HG02571 (cell line): ENCODE results near the gene ACACA.

Experiments used
- ATAC-seq: cut with Tn5 transposase; IDR thresholded peaks from one replicate; pipeline ENCODE4 v1.9.1; 2021; ENCODE audit warnings: mild to moderate bottlenecking, moderate library complexity; ENCODE audit not compliant: unreplicated experiment

ACACA gene

DNA sequence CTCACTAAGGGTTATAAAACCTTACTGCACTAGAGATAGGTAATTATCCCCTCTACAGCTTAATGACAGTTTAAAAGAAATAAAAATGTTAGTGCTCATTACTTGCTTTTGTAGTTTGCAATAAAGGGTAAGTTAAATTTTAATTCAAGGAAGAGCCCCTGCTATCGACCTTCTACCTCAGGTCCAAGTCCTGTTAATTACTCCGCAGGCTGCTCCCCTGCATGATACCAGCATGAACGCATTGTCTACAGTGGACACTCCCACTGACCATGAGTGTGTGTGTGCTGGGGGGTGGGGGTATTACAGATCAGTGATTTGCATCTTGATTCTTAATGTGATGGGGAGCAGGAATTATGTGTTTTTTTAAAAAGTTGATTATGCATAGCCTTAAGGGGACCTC is 354.8 kb downstream of the ACACA start:
- ATAC-seq = no peak

DNA sequence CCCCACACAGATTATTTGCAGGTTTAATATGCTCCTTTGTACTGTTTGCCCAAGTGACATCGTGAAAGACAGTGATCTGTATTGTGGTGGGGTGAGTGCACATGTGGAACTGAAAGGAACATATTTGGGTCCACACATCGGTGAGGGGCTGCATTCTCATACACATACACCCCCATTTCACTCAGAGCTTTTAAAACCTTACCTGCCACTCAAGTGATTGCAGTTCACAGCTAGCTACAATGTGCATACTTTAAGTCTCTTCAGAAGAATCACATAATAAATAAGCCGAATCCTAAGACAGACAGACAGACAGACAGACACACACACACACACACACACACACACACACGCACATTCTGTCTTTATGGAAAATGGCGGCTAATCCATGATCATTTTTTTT is 355.3 kb downstream of the ACACA start:
- ATAC-seq = no peak

DNA sequence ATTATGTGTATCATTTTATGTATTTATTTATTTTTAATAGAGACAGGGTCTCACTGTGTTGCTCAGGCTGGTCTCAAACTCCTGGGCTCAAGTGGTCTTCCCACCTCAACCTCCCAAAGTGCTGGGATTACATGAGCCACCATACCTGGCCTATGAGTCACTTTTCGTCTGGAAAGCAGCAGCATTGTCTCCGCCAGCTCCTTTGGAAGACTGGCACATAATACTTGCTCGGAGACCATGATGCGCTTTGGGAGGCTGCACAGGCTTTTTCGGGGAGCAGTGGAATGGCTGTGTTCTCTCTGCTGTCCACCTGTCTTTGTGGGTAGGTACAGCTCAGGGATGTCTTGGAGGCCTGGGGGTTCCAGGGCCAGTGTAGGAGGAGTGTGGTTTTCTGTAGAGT is 355.7 kb downstream of the ACACA start:
- no peak for ATAC-seq

DNA sequence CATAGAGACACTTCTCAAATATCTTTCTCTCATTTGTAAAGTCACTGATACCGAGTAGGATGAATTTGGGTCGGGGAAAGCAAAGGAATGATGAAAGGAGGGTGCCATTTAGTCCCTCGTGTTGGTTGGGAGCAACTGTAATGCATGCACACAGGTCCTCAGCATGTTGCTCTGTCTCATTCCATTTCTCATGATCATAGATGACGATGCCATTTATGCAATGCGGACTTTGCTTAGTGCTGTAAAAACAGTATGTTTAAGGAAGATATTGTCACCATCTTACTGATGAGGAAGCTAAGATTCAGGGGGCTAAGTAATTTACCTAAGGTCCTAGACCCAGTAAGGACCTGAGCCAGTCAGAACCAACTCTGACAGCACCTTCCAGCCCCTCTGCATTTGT is 357.8 kb downstream of the ACACA start:
- ATAC-seq = no peak

DNA sequence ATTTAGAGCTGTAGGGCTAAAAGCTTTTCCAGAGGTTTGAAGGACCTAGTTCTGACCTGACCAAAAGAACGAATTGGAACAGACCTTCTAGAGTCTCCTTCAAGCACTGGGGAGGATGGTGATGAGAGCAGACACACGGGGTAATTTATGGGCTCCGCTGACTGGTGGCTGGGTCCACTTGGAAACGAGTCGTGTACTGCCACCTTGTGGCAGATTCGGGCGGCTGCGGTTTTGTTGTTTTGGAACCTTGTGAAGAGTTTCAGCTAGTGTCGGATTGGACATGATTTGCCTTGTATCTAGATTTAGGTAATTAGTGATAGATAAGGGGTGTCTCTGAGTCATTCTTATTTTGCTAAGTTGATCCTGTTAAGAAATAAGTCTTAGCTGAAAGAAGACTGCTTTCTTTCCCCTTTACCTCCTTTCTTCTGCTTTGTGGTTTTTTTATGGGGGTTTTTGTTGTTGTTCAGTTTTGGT is 359.0 kb downstream of the ACACA start:
- no peak for ATAC-seq

DNA sequence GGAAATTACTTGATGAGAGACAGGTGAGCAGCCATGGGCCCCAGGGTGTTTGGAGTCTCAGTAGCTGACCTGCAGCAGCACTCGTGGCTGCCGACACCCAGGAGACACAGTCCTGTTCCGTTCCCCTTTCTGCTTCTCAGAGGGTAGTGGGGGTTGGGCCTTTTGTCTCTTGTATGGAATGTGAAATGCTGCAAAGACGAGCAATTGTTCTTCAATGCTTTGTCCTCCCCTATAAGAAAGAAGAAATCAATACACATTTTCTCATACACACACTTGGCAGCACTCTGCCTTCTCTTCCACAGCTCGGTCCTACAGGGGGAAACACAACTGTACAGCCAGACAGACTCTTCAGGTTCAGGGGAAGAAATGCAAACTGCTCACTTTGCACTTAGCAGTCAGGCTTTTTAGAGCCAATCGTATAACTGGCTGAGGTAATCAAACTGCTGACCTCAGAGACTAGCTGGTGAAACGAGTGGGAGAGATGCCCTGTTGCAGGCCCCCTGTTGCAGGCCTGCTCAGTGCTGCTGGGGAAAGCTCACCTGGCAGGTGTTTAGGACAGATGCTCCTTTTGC is 361.2 kb downstream of the ACACA start:
- ATAC-seq = no peak

DNA sequence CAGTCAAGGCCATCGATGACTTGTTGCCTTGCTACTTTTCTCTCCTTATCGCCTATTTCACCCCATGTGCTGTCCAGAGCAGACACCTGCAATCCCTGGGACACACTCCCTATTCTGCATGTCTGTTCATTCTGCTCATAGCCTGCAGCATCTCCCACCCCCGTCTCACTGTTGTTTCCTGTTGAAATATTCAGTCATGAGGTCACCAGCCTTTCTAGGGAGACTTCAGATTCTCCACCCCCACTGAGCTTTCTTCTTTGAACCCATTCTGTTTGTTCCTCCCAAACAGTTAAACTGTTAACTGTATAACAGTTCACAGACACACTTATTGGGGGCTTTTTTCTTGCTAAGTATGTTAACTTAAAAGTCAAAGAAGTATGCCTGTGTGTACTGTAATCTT is 363.4 kb downstream of the ACACA start:
- ATAC-seq = no peak

DNA sequence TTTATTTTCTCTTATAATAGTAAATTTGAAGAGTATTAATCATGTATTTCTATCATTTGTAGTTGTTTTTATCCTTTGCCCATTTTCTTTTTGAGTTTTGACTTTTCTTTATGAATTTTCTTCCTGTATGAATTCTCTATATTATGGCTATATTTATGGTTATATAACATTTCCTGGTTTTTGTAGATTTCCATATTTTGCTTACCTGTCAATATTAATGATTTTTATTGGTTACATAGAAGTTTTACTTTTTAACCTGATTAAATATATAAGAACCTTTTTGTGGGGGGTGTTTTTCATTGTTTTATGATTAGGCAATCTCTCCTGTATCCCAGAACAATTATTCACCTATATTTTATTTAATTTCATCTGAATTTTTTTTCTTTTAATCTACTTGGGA is 364.7 kb downstream of the ACACA start:
- no peak for ATAC-seq

DNA sequence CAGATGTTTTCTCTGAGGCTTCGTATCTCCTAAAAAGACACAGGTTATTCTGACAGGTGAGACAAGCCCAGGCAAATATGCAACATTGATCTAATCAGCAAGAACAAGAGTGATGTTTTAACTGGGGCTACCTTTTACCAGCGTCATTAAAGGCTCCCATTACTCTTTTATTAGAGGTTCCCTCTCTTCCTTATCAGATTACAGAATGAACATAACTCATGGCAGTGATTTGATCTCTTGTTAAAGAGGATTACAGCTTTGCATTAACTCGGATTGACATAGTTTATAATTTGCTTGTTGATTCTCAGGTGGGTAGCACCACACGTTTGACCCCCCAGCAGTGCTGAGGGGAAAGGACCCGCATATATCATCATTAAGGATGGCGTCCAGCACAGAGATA is 367.4 kb downstream of the ACACA start:
- ATAC-seq = no peak

DNA sequence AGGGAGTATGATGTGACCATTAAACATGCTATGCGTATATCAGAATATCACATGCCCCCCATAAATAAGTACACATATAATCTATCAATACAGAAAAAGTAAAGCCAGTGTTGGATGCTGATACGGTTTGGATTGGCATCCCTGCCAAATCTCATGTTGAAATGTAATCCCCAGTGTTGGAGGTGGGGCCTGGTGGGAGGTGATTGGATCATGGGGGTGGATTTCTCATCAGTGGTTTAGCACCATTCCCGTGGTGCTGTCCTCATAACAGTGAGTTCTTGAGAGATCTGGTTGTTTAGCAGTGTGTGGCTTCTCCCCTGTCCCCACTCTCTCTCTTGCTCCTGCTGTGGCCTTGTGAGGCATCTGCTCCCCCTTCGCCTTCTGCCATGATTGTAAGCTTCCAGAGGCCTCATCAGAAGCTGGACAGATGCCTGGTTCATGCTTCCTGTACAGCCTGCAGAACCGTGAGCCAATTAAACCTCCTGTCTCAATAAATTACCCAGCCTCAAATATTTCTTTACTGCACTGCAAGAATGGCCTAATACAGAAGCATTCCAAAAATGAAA is 369.0 kb downstream of the ACACA start:
- no peak for ATAC-seq
